Left forelimb (tissue), 1 donor: ENCODE measurements around the gene GALNT6.
"Not testable (repeated sequence)": the region's sequence is repeated elsewhere in the genome, so short reads cannot be mapped to it uniquely, and the experiment has no call there.

Source experiments
- DNase-seq: peaks from one replicate; pipeline ENCODE4 v3.0.0-alpha.2; 2018; ENCODE audit warnings: low spot score

Gene GALNT6

DNA sequence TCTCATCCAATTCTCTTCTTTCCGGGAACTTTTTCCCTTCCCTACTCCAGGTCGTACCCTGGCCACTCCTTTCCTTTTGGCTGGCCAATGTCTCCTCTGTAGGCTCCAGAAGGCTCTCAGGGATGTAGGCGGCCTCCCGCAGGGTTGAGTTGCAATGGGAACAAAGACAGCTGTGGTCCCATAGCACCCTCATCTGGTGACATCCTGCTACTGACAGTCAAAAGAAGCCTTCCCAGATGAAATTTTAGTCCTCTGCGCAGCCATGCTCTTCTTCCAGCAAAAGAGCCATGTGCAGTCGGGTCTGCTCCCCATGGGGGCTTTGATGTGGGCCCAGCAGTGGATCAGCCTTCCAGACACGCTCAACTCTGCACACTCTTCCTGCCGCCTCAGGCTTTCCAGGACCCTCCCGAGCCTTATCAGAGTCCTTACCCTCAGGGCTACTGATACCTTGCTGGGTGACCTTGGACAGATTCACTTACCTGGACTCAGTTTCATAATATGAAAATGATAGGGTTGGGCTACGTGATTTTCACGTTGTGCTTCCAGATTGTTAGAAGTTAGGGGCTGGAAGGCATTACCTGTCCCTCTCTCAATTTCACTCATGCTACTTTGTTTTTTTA, 39.2 kb downstream of the GALNT6 start:
- DNase-seq = no peak

DNA sequence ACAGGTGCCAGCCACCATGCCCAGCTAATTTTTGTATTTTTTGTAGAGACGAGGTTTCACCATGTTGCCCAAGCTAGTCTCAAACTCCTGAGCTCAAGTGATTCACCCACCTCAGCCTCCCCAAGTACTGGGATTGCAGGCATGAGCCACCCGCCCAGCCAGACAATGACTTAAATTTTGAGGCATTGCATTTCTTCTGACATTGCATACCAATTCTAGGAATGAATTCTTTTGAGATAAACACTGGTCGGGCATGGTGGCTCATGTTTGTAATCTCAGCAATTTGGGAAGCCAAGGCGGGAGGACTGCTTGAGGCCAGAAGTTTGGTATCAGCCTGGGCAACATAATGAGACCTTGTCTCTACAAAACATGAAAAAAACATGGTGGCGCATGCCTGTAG, 42.2 kb downstream of the GALNT6 start:
- no peak for DNase-seq

DNA sequence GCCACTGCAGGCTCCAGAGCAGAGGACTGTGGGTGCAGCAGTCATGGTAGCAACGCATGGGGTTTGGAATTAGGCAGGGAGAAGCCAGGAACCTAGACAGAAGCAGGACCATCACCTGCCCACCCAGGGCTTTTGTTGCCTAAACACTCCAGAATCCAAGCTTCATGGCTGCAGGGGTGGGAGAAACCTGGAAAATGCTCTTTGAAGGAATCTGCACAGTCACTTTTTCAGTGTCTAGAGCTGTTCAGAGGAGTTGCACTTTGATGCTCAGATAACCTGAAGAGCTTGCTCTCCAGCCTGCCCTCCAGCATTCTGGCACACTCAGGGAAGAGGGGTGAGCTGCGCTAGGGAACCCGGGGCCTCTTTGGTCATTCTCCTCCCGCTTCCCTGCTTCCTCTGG, 43.1 kb downstream of the GALNT6 start:
- no peak for DNase-seq

DNA sequence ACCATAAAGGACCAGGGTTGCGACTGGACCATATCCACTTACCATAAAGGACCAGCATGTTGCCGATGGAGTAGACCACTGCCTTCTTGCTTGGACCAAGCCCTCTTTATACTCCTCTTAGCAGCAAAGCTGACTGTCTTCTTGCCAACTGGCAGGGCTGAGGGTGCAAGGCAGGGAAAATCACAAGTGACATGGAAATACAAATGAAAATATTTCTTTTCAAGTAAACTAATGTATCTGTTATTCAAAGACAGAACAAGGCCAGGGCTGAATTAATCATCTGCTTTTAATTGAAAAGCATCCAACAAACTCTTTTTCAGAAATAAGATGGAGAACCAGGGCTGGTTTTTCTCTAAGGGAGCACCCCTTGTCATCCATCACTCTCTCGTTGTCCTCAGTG, 44.6 kb downstream of the GALNT6 start, which contains the start of gene CELA1:
TSS of gene CELA1 (minus strand) at position 99 of the 400 bp plus-strand sequence. CDS start at position 58, 41 bp downstream.
- DNase-seq = no peak

DNA sequence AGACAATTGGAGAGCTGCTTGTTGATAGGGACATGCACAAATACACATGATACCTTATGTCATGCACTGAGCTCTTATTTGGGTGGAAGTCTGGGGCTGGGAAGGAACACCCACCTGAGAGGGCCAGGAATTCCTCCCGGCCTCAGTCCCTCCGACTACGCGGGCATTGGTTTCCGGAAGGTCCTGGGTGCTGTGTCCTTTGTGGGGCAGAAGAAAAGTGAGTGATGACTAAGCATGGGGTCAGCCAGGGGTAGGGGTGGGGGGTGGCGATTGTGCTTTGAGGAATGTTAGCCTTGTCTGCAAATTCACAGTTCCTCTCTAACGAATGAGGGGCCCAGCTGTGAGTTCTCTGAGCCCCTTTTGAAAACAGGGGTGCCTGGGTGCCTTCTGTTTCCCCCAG, 45.5 kb downstream of the GALNT6 start:
- no peak for DNase-seq

DNA sequence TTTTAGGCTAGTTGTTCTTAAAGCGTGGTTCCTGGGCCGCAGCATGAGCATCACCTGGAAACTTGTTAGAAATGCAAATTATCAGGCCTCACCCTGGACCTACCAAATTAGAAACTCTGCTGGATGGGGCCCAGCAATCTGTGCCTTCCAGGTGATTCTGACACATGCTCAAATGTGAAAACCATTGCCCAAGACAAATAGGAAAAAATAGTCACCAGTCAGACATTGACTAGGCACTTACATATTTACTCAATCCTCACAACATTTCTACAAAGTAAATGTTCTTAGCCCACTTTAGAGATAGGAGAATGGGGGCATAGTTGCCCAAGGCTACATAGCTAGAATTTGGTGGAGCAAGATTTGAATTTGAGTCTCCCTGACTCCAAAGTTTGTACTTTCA, 48.0 kb downstream of the GALNT6 start:
- DNase-seq = no peak

DNA sequence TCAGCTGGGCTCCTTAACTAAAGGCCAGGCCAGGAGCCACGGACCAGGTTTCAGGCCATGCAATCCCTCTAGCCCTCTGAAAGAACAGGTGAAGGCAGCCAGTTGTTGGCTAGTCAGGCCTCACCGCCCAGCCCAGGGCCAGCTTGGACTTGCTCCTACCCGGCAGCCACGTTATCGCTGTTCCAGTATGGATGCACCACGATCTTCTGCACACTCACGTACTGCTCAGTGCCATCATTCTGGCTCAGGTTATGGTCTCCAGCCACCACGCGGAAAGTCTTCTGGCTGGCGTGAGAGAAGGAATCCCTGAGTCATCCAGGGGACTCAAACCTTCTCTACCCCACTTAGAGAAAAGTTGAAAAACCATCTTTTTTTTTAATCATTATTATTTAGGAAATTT, 48.8 kb downstream of the GALNT6 start:
- no peak for DNase-seq

DNA sequence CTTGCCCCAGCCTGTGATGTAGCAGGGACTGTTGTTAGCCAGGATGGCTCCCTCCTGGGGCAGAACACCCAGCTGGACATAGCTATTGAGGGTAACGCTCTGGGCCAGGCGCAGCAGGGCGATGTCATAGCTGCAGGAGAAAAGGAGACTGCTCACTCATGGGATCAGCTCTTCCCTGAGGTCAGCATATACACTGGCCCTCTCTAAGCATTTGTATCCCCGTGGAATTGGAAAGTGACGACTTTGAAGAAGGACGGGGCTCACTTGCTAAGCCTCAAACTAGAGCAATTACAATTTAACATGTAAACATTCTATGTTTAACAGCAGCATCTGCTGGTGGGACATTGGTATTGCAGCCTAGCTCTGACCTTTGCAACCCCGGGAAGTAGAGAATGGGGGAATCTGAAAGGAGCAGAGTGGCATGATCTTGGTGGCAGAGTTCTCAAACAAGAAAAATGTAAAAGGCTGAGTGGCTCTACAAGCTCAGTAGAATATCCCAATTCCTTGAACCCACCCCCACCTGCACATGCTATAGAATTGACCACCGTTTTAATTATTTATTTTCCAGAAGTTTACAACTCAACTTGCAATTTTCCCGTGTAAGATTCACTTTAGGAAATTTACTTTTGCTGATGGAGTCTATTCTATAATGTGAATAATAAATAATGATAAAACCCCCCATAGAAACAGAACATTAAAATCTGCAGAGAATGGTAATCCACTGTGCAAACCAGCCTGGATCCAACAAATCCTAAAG, 49.8 kb downstream of the GALNT6 start:
- no peak for DNase-seq

DNA sequence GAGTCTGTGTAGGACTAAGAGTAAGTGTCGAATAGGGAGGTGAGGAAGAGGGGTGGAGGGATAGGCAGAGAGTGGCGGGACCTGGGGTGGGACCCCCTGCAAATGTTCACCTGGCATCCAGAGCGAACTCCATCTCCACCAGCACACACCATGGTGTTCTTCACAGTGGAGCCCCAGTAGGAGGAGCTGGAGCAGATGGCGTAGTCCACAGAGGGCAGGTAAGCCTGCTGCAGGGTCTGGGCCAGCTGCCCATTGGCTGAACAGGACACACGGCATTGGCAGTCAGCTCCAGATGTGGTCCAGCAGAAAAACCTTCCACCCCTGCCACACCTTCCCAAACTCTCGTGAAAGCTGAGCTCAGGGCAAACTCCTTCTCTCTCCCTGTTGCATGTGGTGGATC, 51.5 kb downstream of the GALNT6 start:
- no peak for DNase-seq

DNA sequence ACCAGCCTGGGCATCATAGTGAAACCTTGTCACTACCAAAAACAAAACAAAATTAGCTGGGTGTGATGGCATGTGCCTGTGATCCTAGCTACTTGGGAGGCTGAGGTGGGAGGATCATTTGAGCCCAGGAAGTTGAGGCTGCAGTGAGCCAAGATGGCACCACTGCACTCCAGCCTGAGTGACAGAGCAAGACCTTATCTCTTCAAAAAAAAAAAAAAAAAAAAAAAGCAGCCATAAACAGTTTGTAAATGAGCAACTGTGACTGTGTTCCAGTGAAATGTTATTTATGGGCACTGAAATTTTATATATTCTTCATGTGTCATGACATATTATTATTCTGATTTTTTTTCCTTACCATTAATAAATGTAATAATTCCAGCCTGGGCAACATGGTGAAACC, 53.9 kb downstream of the GALNT6 start:
- not testable (repeated sequence) for DNase-seq

DNA sequence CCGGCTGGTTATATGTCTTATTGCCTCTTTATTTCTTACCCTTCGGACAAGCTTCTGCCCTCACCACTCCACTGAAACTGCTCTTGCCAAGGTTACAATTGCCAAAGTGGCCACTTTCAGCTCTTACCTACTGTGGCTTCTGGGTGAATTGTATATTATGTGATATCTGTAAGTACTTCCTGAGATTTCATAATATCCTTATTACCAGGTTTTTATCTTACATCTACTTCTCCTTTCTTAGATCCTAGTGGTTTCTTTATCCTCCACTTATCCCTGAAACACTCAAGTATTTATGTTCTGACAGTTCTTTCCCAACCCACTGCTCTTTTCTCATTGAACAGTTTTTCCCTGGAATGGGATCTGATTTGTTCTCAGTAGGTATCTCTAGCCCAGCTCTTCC, 55.3 kb downstream of the GALNT6 start:
- no peak for DNase-seq

DNA sequence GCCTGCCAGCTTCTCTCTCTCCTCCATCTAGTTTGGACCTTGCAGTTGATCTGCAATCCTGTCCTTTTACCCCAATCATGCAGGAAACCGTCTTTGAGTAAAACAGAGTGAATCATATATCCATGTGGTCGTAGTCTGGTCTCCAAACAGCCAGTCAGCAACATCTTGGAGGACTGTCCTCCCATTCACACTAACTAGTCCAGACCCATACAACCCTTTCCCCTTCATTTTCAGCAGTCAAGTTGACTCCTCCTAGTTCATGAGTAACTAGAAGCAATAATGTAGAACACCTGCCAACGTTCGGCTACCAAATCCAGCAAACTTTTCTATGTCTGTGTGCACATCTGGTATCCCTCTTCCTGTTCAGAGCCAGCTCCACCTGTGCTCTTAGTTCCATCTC, 56.4 kb downstream of the GALNT6 start:
- DNase-seq = no peak

DNA sequence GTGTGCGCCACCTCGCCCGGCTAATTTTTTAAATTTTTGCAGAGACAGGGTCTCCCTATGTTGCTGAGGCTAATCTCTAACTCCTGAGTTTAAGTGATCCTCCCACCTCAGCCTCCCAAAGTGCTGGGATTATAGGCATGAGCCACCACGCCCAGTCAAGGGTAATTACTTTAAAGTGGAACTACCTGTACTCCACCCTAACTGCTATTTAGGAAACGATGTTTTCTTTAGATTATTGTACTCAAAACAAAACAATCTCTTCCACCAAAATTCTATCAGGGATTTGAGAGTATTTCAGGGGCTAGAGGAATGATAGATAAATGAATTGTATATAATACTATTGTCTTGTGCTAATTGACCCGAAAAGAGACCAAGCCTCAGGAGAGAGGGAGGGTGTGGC, 57.7 kb downstream of the GALNT6 start:
- DNase-seq = no peak

DNA sequence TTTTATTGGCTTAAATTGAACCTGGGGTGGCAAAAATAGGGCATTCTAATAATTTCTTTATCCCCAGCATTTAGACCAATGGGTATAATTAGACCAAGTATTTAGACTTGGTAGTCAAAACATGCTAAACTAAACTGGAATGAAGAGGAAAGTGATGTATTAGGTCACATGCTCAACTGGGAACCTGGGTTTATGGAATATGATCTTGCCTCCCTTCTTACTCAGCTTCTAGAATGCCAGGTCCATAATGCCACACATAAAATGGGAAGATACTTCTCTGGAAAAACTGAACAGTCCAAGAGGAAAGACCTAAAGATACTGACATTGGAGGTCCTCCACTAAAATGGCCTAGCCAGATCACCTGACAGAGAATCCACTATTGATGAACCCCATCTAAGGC, 61.0 kb downstream of the GALNT6 start:
- DNase-seq = no peak

DNA sequence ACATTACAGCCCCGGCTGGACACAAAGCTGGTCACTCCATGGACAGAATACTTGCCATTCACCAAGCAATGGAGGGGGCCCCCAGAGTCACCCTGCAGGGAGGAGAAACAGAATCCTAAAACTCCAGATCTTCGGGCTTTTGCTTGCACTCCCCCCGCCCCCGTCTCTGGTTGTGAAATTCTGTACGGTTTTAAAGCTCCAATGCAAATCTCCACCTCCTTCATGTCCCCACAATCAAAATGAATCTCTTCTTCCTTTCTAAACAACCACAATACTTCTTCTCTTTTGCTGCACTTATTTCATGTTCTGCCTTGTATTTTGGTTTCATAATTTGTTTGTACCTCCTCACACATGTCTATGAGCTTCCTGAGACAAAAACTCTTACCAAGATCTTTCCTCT, 61.5 kb downstream of the GALNT6 start:
- DNase-seq = no peak

DNA sequence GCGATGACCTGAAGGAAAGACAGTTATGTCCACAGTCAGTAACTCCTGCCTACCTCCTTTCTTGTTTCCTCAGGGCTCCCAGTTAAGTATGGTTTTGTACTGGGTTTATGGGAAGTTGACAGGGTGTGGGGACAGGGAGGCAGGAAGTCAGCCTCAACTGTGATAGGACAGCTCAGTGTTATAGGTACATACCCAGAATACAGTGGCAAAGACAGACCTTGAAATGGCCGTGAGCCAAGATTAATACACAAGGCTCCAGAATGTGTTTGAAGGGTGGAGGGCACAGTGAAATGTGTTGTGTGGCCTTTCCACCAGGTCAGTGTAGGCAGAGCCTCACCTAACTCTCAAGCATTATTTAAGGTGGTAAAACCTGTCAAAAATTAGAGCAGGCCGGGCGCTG, 62.6 kb downstream of the GALNT6 start:
- DNase-seq = no peak

DNA sequence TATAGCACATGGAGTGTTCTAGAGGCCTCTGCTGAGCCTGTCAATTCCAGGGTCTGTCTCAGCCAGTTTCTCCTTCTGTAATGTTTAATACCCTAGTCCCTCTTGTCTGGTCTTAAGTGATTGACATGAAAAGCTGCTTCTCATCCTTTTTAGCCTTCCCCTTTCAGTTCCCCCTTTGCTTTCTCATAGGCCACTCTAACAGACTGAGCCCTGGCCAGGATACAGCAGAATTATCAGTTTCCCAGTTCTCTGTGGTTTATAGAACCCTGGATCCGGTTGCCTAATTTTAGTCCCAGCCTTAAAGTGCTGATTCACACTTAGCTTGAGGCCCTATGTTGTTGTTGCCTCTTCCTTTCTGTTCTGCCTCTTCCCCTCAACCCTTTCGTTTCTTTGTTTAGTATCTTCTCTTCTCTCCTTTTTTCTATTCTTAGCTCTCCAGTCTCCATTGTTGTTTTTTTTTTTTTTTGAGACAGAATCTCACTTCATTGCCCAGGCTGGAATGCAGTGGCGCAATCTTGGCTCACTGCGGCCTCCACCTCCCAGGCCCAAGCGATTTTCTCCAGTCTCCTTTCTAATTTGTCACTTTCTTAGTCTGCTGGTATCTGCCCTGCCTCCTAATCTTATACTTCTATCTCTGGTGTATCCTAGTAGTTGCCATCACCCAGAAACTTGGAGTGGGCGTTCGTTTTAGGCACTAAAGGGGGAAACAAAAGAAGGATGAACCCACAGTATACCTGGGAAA, 64.3 kb downstream of the GALNT6 start:
- no peak for DNase-seq

DNA sequence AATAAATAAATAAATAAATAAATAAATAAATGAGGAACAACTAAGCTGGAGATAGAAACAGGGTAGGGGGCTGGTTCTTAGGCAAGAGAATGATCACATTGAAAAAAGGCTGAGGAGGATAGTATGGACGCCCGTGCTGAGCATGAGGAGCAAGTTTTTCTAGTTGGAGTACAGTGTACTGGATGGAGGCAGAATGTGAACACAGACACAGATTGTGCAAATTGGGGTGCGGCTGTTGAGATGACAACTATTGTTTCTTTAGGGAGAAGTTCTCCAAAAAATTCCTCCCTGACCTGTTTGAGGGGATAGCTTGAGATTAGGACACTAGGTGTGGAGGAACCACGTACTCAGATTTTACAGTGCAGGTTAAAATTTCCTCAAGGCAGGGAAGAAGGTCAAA, 66.3 kb downstream of the GALNT6 start:
- no peak for DNase-seq

DNA sequence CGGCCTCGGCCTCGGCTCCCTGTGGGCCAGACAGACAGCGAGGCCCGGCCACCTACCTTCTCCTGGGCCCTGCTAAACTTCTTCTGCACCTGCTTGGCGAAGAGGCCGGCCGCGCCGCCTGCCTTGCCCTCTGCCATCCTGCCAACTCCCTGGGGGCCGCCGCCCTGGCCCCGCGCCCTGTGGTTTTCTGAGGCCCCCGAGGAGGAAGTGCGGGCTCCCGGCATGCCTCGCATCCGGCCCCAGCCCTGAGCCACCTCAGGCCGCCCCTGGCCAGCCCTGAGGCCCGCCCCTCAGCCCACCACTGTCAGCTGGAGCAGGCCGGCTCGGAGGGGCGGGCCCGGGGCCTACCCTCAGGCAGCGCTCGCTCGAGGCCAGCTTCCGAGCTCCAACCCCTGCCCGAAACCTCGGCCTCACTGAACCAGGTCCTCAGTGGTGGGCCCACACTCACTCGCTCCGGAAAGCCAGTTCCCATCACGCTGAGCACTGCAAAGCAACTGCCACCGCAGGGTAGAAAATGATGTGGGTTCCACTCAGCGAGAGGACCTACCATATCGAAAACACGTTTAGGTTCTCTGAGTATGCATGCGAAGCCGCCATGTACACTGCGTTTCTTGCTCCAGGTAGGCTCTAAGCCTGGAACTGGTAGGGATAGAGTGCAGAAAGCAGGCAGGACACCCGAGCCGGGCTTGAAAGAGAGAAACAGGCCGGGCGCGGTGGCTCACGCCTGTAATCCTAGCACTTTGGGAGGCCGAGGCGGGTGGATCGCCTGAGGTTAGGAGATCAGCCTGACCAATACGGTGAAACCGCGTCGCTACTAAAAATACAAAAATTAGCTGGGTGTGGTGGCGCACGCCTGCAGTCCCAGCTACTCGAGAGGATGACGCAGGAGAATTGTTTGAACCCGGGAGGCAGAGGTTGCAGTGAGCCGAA, 67.0 kb downstream of the GALNT6 start, which contains the start of gene BIN2:
TSS of gene BIN2 (minus strand) at position 209 of the 930 bp plus-strand sequence. CDS start at position 137, 72 bp downstream.
- no peak for DNase-seq

DNA sequence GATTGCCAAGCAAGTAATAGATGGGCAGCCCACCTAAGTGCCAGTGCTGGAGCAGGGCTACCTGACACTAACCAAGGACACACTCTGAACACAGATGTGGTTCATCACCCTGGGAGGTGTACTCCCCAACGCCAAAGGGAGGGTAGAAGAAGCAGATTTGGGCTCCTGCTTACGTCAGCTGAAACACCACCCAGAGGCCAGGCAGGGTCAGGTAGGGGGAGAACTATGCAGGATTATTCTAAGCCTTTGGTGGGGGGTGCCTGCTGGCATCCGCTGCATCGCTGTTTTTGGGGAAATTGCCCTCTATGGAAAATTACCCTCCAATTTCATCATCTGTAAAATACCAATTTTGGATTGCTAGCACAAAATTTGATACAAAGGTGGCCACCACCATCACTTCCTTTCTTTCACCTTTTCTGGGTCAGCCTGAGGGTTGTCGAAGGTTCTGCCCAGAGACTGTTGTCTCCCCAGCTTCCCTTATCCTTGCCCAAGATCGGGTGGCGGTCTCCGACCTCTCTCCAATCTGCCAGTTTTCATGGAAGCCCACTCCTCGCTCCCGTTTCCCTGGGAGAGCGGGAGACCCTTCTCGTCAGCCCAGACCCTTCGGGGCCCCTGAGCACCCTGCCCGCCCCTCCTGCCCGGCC, 67.8 kb downstream of the GALNT6 start:
- no peak for DNase-seq

DNA sequence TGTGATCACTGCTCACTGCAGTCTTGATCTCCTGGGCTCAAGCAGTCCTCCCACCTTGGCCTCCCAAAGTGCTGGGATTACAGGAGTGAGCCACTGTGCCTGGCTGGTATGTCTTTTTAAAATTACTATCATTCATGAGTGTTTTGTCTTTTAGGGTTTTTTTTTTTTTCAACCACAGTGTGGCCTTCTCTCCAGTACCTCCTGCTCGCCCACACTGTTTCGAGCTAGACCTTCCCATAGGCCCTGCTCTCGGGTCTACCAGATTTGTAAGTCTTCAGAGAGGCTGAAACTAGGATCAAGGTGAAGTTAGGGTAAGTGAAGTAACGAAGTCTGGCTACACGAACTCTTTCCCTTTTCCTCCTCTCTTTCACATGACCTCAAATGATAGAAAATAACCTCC, 68.8 kb downstream of the GALNT6 start:
- no peak for DNase-seq
